Uterus (tissue), 4 donors: Measurements from ENCODE around the gene STX17. TPM values are rescaled to one million over a fixed set of nuclear protein-coding genes. Genes with fewer than 3 reads are reported as not detected.
"Not testable (repeated sequence)": the region's sequence is repeated elsewhere in the genome, so short reads cannot be mapped to it uniquely, and the experiment has no call there.

Experiments used
- DNase-seq, 2 donors: peaks; one replicate each; pipeline ENCODE4 v3.0.0-alpha.2; 2019 to 2020
- H3K27ac ChIP-seq, 2 donors: fragments of 200-600 bp; sonication (generic); 1 replicate in 1 of 2; 2 replicates in 1 of 2; pipeline ENCODE4 v1.5.1; 2016 to 2018
- H3K27me3 ChIP-seq, 2 donors: fragments of 200-600 bp; sonication (generic); one replicate each; pipeline ENCODE4 v1.5.1; 2018 to 2019; ENCODE audit warnings: control low read depth in 1 of 2
- H3K36me3 ChIP-seq, 2 donors: fragments of 200-600 bp; sonication (generic); one replicate each; pipeline ENCODE4 v1.5.1; 2019; ENCODE audit warnings: control low read depth in 1 of 2
- H3K4me1 ChIP-seq, 2 donors: fragments of 200-600 bp; sonication (generic); one replicate each; pipeline ENCODE4 v1.5.1; 2018 to 2019; ENCODE audit warnings: control low read depth in 1 of 2
- H3K4me3 ChIP-seq, 2 donors: fragments of 200-600 bp; sonication (generic); 1 replicate in 1 of 2; 2 replicates in 1 of 2; pipeline ENCODE4 v1.5.1; 2018 to 2019; ENCODE audit warnings: mild to moderate bottlenecking in 1 of 2
- H3K9me3 ChIP-seq, 2 donors: fragments of 200-600 bp; sonication (generic); one replicate each; pipeline ENCODE4 v1.5.1; 2019; ENCODE audit warnings: control low read depth in 1 of 2
- CTCF ChIP-seq, 4 experiments: fragments of 200-600 bp in 2 of 4; fragments of 450-650 bp in 2 of 4; sonication (generic) in 2 of 4; IDR thresholded peaks; one replicate each; pipeline ENCODE4 v1.5.1; 2016 to 2019; ENCODE audit warnings: antibody characterized with exemption in 4 of 4, mild to moderate bottlenecking in 2 of 4, moderate library complexity in 1 of 4
- POLR2A ChIP-seq, 2 donors: fragments of 450-650 bp; IDR thresholded peaks; one replicate each; pipeline ENCODE4 v1.6.1; 2016; ENCODE audit warnings: antibody characterized with exemption in 2 of 2, mild to moderate bottlenecking in 1 of 2, moderate library complexity in 1 of 2
- intact Hi-C: fragments of 100-400 bp; cut with DNase I; formaldehyde crosslinking; loops from one replicate; pipeline ENCODE4 v1.15.1; 2023; ENCODE audit warnings: low total_unique reads
- total RNA-seq, 4 donors: library from RNA; depleted of rRNA in 3 of 4; stranded (reverse); fragments of >200 nt in 3 of 4; gene quantifications; one replicate each; pipeline versions ENCODE4 v1.1.0 to v1.2.4, GENCODE V29; 2014 to 2023
- donor health status: DM: yes; HTN: yes; CAD: no.

STX17 gene
- 10 to 100 TPM; 15.0 to 66.4 (median 32.6) TPM for total RNA-seq

GRCh38 chr9:99906403-99907207 is at the start of gene STX17:
TSS of gene STX17 (plus strand) at chr9:99906654. CDS start at chr9:99915240, 8,586 bp downstream.
- Histone ChIP-seq H3K27ac (peak within 1 kb of the TSS; percentile 94 to 96), H3K36me3 (no peaks in the 10 kb centered on the region), H3K4me3 (peak within 1 kb of the TSS; percentile 69 to 78), H3K4me1 (no peaks in the 10 kb centered on the region), H3K27me3 (no peaks in the 10 kb centered on the region), H3K9me3 (no peaks in the 10 kb centered on the region)
- intact Hi-C loops: no loop called here
- TF ChIP-seq POLR2A (IDR thresholded peaks at IDR 0.05) (peak; percentile 66 to 82), CTCF (IDR thresholded peaks at IDR 0.05) (peak in 1 of 4 experiments; percentile 12)
- peak; percentile 70 to 81 for DNase-seq

GRCh38 chr9:99857576-99857975 is 48.9 kb upstream of the STX17 start:
- intact Hi-C loops, DNase-seq, H3K9me3 ChIP-seq, H3K4me1 ChIP-seq, H3K27ac ChIP-seq, H3K36me3 ChIP-seq, H3K27me3 ChIP-seq, H3K4me3 ChIP-seq: not testable (repeated sequence)

- TF ChIP-seq POLR2A (IDR thresholded peaks at IDR 0.05): no peak
- TF ChIP-seq CTCF (IDR thresholded peaks at IDR 0.05): no peak
- Histone ChIP-seq H3K27ac (no peak overlapping the region), H3K36me3 (no peaks in the 10 kb centered on the region), H3K4me1 (no peaks in the 10 kb centered on the region), H3K27me3 (no peaks in the 10 kb centered on the region), H3K9me3 (no peaks in the 10 kb centered on the region), H3K4me3 (no peak overlapping the region)
- intact Hi-C loops: no loop called here
- no peak for DNase-seq
Measured at GRCh38 chr9:99858087-99858486, 48.4 kb upstream of the STX17 start.

- H3K27ac ChIP-seq: no peak overlapping the region
- no peak overlapping the region for H3K4me3 ChIP-seq
- intact Hi-C loops: no loop called here
- no peaks in the 10 kb centered on the region for H3K36me3 ChIP-seq
- no peaks in the 10 kb centered on the region for H3K4me1 ChIP-seq
- TF ChIP-seq CTCF (IDR thresholded peaks at IDR 0.05) (no peak), POLR2A (IDR thresholded peaks at IDR 0.05) (no peak)
- no peak for DNase-seq
- no peaks in the 10 kb centered on the region for H3K27me3 ChIP-seq
- H3K9me3 ChIP-seq: no peaks in the 10 kb centered on the region
Measured at GRCh38 chr9:99859243-99859980, 47.0 kb upstream of the STX17 start.

GRCh38 chr9:99860266-99860665 is 46.2 kb upstream of the STX17 start:
- no peak for TF ChIP-seq POLR2A (IDR thresholded peaks at IDR 0.05)
- no peak for TF ChIP-seq CTCF (IDR thresholded peaks at IDR 0.05)

More at GRCh38 chr9:99860266-99860665, 46.2 kb upstream of the STX17 start:
- Histone ChIP-seq H3K4me1 (no peaks in the 10 kb centered on the region), H3K9me3 (no peaks in the 10 kb centered on the region), H3K27ac (no peak overlapping the region), H3K36me3 (no peaks in the 10 kb centered on the region), H3K27me3 (no peaks in the 10 kb centered on the region), H3K4me3 (no peak overlapping the region)
- DNase-seq: no peak
- intact Hi-C loops: no loop called here
